Stimulated activated CD4-positive, alpha-beta T cell treated with anti-CD3 and anti-CD28 coated beads, Interleukin-12 subunit alpha, Interleukin-12 subunit beta, amount 100 ng/mL, for 48 hours (primary cell): Measurements from ENCODE around the gene CYP2W1.
"Not testable (repeated sequence)": the region's sequence is repeated elsewhere in the genome, so short reads cannot be mapped to it uniquely, and the experiment has no call there.

Source experiments
- DNase-seq, 3 donors: peaks; one replicate each; pipeline ENCODE4 v3.0.0-alpha.2; 2020; ENCODE audit warnings: low read depth in 2 of 3, low spot score in 1 of 3

CYP2W1 gene

GRCh38 chr7:996079-996872 is 13.3 kb downstream of the CYP2W1 start:
- DNase-seq = no peak

- DNase-seq = no peak
These were observed 14.7 kb downstream of the CYP2W1 start for GRCh38 chr7:997404-998395.

- DNase-seq = no peak
These were observed 16.3 kb downstream of the CYP2W1 start for GRCh38 chr7:999149-999879.

GRCh38 chr7:999941-1000935 is 17.3 kb downstream of the CYP2W1 start:
- DNase-seq = no peak

- DNase-seq = not testable (repeated sequence)
These were observed 18.2 kb downstream of the CYP2W1 start for GRCh38 chr7:1001069-1001770.

GRCh38 chr7:1002026-1002425 is 19.0 kb downstream of the CYP2W1 start:
- not testable (repeated sequence) for DNase-seq

GRCh38 chr7:1002445-1002844 is 19.5 kb downstream of the CYP2W1 start:
- not testable (repeated sequence) for DNase-seq

GRCh38 chr7:1004018-1004852 is 21.3 kb downstream of the CYP2W1 start:
- DNase-seq = no peak

- DNase-seq = no peak
These were observed 22.3 kb downstream of the CYP2W1 start for GRCh38 chr7:1005303-1005702.

- no peak for DNase-seq
These were observed 24.9 kb downstream of the CYP2W1 start for GRCh38 chr7:1007901-1008300.

- no peak for DNase-seq
These were observed 25.9 kb downstream of the CYP2W1 start for GRCh38 chr7:1008733-1009363.

GRCh38 chr7:1009747-1010146 is 26.8 kb downstream of the CYP2W1 start:
- no peak for DNase-seq

- DNase-seq = no peak
These were observed 27.2 kb downstream of the CYP2W1 start for GRCh38 chr7:1010226-1010625.

GRCh38 chr7:1011297-1012003 is 28.5 kb downstream of the CYP2W1 start:
- DNase-seq = no peak

- no peak for DNase-seq
These were observed 29.2 kb downstream of the CYP2W1 start for GRCh38 chr7:1012004-1012715.

- no peak for DNase-seq
These were observed 29.7 kb downstream of the CYP2W1 start for GRCh38 chr7:1012716-1013095.

- no peak for DNase-seq
These were observed 30.6 kb downstream of the CYP2W1 start for GRCh38 chr7:1013581-1013980.
